Effector memory CD8-positive, alpha-beta T cell (primary cell): ENCODE data around the gene CDC14B.
"Not testable (repeated sequence)": the region's sequence is repeated elsewhere in the genome, so short reads cannot be mapped to it uniquely, and the experiment has no call there.

Experiments used
- ATAC-seq: fragments of 150-1000 bp; cut with Tn5 transposase; replicated peaks from 2 replicates; pipeline ENCODE4 v1.10.0; 2021; ENCODE audit warnings: mild to moderate bottlenecking, moderate library complexity
- DNase-seq, 3 experiments: peaks; one replicate each; pipeline ENCODE4 v3.0.0; 2021
- H3K27ac Mint-ChIP-seq, 2 donors: one replicate each; pipeline ENCODE4 v1.8.0; 2022; ENCODE audit warnings: mild to moderate bottlenecking in 2 of 2, mixed read lengths in 2 of 2, moderate library complexity in 2 of 2
- H3K27me3 Mint-ChIP-seq, 2 donors: one replicate each; pipeline ENCODE4 v1.8.0; 2022; ENCODE audit warnings: mixed read lengths in 2 of 2
- H3K36me3 Mint-ChIP-seq: one replicate; pipeline ENCODE4 v1.8.0; 2022; ENCODE audit warnings: mild to moderate bottlenecking, moderate library complexity, mixed read lengths; ENCODE audit not compliant: insufficient read depth
- H3K4me1 Mint-ChIP-seq, 2 donors: one replicate each; pipeline ENCODE4 v1.8.0; 2022; ENCODE audit warnings: low read depth in 2 of 2, mixed read lengths in 2 of 2
- H3K4me3 Mint-ChIP-seq, 2 donors: one replicate each; pipeline ENCODE4 v1.8.0; 2022; ENCODE audit warnings: mild to moderate bottlenecking in 2 of 2, mixed read lengths in 2 of 2, moderate library complexity in 2 of 2
- H3K9me3 Mint-ChIP-seq, 2 donors: one replicate each; pipeline ENCODE4 v1.8.0; 2022; ENCODE audit warnings: mixed read lengths in 2 of 2

CDC14B gene

GRCh38 chr9:96618209-96619123 lies 1.2 kb downstream of the CDC14B start:
- Mint-ChIP-seq H3K9me3 (no peaks in the 10 kb centered on the region), H3K27me3 (peaks cover 63 to 72% of the 10 kb centered on the region in 2 donors), H3K4me3 (peak overlapping the region; percentile 70 to 71), H3K4me1 (peaks cover 3 to 6% of the 10 kb centered on the region in 2 donors), H3K36me3 (no peaks in the 10 kb centered on the region), H3K27ac (no peak overlapping the region)
- DNase-seq (no peak), ATAC-seq (no peak)

GRCh38 chr9:96617439-96618185 lies 2.0 kb downstream of the CDC14B start:
- H3K27me3 Mint-ChIP-seq, result peaks cover 71 to 80% of the 10 kb centered on the region in 2 donors

GRCh38 chr9:96616817-96617438 lies 2.7 kb downstream of the CDC14B start:
- H3K4me3 Mint-ChIP-seq, result no peak overlapping the region
- H3K27ac Mint-ChIP-seq, result no peak overlapping the region

More at GRCh38 chr9:96617439-96618185, 2.0 kb downstream of the CDC14B start:
- H3K4me3 Mint-ChIP-seq, result peak overlapping the region; percentile 70 to 71
- no peaks in the 10 kb centered on the region for H3K9me3 Mint-ChIP-seq
- no peaks in the 10 kb centered on the region for H3K36me3 Mint-ChIP-seq
- no peak overlapping the region for H3K27ac Mint-ChIP-seq
- DNase-seq (no peak), ATAC-seq (no peak)
- peaks cover 3 to 6% of the 10 kb centered on the region in 2 donors for H3K4me1 Mint-ChIP-seq

DNA sequence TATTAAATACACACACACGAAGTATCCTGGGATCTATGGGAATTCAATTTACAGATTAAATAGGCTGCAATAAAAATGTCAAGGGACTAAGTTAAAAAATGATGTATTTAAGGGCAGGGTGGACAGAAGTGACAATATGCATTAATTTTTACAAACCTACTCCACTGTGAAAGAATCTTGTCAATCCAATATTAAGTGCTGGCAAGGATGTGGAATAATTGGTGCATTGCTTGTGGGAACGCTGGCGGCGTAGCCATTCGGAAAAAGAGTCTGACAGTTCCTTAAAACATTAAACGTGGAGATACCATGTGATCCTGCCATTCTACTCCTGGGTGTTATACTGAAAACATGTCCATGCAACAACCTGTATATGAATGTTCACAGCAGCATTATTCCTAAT lies 4.2 kb downstream of the CDC14B start:
- Mint-ChIP-seq H3K27me3 (peaks cover 69 to 82% of the 10 kb centered on the region in 2 donors), H3K4me1 (peaks cover 3 to 6% of the 10 kb centered on the region in 2 donors), H3K27ac (no peak overlapping the region), H3K9me3 (no peaks in the 10 kb centered on the region), H3K4me3 (no peak overlapping the region), H3K36me3 (no peaks in the 10 kb centered on the region)
- no peak for ATAC-seq
- DNase-seq, result no peak

More at GRCh38 chr9:96616817-96617438, 2.7 kb downstream of the CDC14B start:
- H3K4me1 Mint-ChIP-seq, result peaks cover 3 to 6% of the 10 kb centered on the region in 2 donors
- H3K9me3 Mint-ChIP-seq, result no peaks in the 10 kb centered on the region
- H3K36me3 Mint-ChIP-seq, result no peaks in the 10 kb centered on the region
- H3K27me3 Mint-ChIP-seq, result peaks cover 70 to 82% of the 10 kb centered on the region in 2 donors
- no peak for DNase-seq
- no peak for ATAC-seq

DNA sequence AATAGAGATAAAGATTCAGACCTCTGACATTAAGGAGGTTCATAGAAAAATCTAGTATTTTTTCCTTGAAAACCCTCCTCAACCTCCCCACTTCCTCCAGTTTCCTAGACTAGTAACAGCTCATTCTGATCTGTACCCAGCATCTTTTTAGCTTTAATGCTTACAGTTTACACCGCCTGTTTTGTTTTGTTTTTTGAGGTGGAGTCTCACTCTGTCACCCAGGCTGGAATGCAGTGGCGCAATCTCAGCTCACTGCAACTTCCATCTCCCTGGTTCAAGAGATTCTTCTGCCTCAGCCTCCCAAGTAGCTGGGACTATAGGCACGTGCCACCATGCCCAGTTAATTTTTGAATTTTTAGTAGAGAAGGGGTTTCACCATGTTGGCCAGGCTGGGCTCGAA lies 5.0 kb downstream of the CDC14B start:
- not testable (repeated sequence) for H3K36me3 Mint-ChIP-seq, H3K4me3 Mint-ChIP-seq, DNase-seq, H3K9me3 Mint-ChIP-seq, H3K27ac Mint-ChIP-seq, ATAC-seq, H3K4me1 Mint-ChIP-seq
- H3K27me3 Mint-ChIP-seq, result peaks cover 66 to 85% of the 10 kb centered on the region in 2 donors

DNA sequence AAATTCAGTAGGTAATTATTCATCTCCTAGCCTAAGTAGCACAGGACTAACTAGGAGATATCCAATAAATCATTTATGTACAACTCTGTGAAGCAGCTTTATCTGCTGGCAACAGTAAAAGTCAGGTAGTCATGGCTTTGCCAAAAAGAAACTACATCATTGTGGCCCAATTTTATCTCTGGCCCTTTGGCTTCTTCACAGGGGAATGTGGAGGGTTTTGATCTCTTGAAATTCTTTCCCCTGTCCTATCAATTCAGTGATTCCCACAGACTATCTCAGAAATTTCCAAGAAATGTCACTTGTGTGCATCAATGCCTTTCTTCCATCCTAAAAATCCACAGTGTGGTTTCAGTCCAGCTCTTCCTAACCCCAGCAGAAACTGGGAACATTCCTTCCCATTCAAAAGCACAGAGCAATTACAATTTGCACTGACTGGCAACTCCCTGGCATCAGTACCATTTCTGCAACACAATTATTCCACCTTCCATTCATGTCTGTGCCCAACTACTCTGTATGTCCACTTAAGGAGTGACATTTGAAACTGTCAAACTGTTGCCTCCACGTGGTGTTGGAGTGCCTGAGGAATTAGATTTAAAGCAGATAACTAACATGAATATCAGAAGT lies 6.6 kb downstream of the CDC14B start:
- peaks cover 0 to under 1% of the 10 kb centered on the region in 2 donors for H3K4me1 Mint-ChIP-seq
- no peak for DNase-seq
- H3K27me3 Mint-ChIP-seq, result peaks cover 75 to 95% of the 10 kb centered on the region in 2 donors
- H3K27ac Mint-ChIP-seq, result no peak overlapping the region
- H3K36me3 Mint-ChIP-seq, result no peaks in the 10 kb centered on the region
- no peak for ATAC-seq
- H3K4me3 Mint-ChIP-seq, result no peak overlapping the region
- no peaks in the 10 kb centered on the region for H3K9me3 Mint-ChIP-seq

GRCh38 chr9:96612105-96612965 lies 7.3 kb downstream of the CDC14B start:
- no peak for ATAC-seq
- H3K27me3 Mint-ChIP-seq, result peaks cover 68 to 94% of the 10 kb centered on the region in 2 donors

DNA sequence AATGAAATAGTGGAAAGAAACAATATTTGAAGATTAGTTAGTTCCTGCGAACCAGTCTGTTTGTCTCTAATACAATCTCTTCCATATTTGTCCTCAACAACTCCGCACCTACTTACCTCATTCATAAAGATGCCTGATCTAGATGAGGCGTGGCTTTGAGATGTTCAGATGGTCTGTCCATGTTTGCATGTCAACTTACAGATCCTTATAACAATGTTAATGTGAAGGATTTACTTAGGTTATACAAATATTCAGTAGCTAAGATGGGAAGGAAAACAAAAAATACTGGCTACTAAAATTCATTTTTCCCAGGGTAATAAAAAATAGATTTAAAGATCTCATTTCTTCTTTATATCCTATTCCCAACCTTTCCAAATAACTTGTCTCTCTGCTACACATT lies 8.3 kb downstream of the CDC14B start:
- DNase-seq (no peak), ATAC-seq (no peak)
- Mint-ChIP-seq H3K27ac (no peak overlapping the region), H3K36me3 (no peaks in the 10 kb centered on the region), H3K4me3 (no peak overlapping the region), H3K4me1 (no peaks in the 10 kb centered on the region), H3K27me3 (peaks cover 61 to 84% of the 10 kb centered on the region in 2 donors), H3K9me3 (no peaks in the 10 kb centered on the region)

More at GRCh38 chr9:96612105-96612965, 7.3 kb downstream of the CDC14B start:
- DNase-seq, result no peak
- no peak overlapping the region for H3K4me3 Mint-ChIP-seq
- no peaks in the 10 kb centered on the region for H3K9me3 Mint-ChIP-seq
- no peaks in the 10 kb centered on the region for H3K36me3 Mint-ChIP-seq
- H3K4me1 Mint-ChIP-seq, result no peaks in the 10 kb centered on the region
- no peak overlapping the region for H3K27ac Mint-ChIP-seq

DNA sequence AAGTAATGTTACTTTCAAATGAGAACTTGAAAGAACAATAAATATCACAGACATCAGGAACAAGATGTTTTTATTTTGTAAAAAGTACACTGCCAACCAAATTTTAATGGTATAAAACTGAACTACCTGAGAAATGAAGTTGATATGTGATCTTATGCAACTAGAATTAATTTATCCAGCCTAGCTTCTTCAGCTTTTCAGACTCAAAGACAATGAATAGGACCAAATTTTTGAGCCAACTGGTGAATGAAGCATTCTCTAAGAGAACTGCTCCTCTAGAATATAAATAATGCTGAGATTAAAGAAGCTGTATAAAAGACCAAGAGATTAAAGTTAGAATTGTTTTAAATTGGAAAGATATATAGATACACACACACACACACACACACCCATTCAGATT lies 9.9 kb downstream of the CDC14B start:
- peaks cover 45 to 68% of the 10 kb centered on the region in 2 donors for H3K27me3 Mint-ChIP-seq
- no peak overlapping the region for H3K27ac Mint-ChIP-seq
- no peak for DNase-seq
- no peaks in the 10 kb centered on the region for H3K9me3 Mint-ChIP-seq
- no peaks in the 10 kb centered on the region for H3K36me3 Mint-ChIP-seq
- no peaks in the 10 kb centered on the region for H3K4me1 Mint-ChIP-seq
- H3K4me3 Mint-ChIP-seq, result no peak overlapping the region
- no peak for ATAC-seq

DNA sequence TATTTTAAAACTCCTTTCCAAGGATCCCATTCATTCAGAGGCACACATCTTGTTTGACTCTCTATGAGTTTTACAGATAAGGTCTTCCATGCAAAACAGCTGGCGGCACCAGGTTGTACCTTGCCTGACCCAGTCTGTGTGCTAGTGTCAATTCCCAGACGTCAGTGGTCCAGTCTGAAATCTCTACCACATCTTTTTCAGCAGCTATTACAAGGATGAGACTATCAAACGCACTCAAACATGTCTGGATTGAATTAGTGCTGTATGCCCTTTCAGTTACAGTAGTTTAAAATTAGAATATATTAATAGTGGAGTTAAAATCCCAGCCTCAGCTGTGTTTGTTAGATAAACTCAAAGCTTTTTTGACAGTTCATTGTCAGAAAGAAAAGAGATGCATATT lies 11.7 kb downstream of the CDC14B start:
- Mint-ChIP-seq H3K4me3 (no peak overlapping the region), H3K9me3 (no peaks in the 10 kb centered on the region), H3K36me3 (no peaks in the 10 kb centered on the region), H3K4me1 (no peaks in the 10 kb centered on the region), H3K27me3 (peaks cover 36 to 55% of the 10 kb centered on the region in 2 donors), H3K27ac (no peak overlapping the region)
- no peak for DNase-seq
- no peak for ATAC-seq

DNA sequence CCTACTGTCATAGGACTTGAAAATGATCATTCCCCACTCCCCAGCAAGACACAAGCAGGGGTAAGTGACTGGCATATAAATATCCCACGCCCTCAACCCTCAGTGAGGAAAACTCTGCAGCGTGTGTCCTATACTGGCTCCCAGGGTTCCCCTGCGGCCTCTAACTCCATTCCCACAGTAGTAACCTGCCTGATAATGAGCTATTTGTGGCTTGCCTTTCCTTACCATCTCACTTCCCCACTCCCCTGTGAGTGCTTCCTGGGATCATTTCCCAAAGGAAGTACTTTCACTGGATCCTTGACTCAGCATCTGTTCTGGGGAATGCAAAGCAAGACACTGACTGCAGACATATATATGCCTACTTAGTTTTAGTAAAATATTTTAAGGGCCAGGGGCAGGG lies 14.3 kb downstream of the CDC14B start:
- no peak overlapping the region for H3K4me3 Mint-ChIP-seq
- ATAC-seq (no peak), DNase-seq (no peak)
- H3K36me3 Mint-ChIP-seq, result no peaks in the 10 kb centered on the region
- no peaks in the 10 kb centered on the region for H3K4me1 Mint-ChIP-seq
- H3K9me3 Mint-ChIP-seq, result no peaks in the 10 kb centered on the region
- H3K27ac Mint-ChIP-seq, result no peak overlapping the region
- peaks cover 16 to 29% of the 10 kb centered on the region in 2 donors for H3K27me3 Mint-ChIP-seq

GRCh38 chr9:96604004-96604319 lies 15.7 kb downstream of the CDC14B start:
- Mint-ChIP-seq H3K4me1 (no peaks in the 10 kb centered on the region), H3K36me3 (no peaks in the 10 kb centered on the region), H3K27me3 (peaks cover 6 to 16% of the 10 kb centered on the region in 2 donors), H3K4me3 (no peak overlapping the region), H3K9me3 (no peaks in the 10 kb centered on the region), H3K27ac (no peak overlapping the region)
- DNase-seq (no peak), ATAC-seq (no peak)
